ENCODE measurements around the gene IL21R.
"Not testable (repeated sequence)": the region's sequence is repeated elsewhere in the genome, so short reads cannot be mapped to it uniquely, and the experiment has no call there.

IL21R gene

DNA sequence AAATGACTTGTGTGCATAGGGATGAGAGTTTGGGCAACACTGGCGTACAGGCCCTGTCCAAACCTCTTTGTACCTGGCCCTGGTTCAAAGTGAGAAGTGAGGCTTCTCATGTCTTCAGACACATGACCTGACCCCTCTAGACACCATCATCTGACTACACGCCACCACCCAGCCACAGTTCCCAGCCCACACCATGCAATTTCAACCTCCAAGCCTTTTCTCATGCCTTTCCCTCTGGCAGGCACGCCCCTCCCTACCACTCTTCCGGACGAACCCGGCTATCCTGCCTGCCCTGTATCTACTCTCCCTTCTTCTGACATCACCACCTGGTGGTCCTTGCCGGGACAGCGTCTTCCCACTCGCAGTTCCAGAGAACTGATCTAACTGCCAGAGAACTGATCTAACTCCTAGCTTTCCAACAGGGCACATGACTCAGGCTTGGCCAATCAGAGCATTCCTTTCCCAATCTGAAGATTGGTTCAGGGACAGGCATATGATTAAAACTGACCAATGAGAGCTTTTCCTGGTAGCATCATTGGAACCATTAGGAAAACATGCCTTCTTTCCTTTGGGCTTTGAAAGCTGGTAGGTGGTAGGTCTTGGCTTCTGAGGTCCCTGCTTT is 27.1 kb upstream of the IL21R start:
- DNase-seq (ENCODE audit: low read depth, low spot score): no peak

GRCh38 chr16:27377666-27378485 is 24.1 kb upstream of the IL21R start:
- DNase-seq (ENCODE audit: low read depth, low spot score): no peak

GRCh38 chr16:27378871-27379481 is 23.0 kb upstream of the IL21R start:
- no peak for DNase-seq (ENCODE audit: low read depth, low spot score)

DNA sequence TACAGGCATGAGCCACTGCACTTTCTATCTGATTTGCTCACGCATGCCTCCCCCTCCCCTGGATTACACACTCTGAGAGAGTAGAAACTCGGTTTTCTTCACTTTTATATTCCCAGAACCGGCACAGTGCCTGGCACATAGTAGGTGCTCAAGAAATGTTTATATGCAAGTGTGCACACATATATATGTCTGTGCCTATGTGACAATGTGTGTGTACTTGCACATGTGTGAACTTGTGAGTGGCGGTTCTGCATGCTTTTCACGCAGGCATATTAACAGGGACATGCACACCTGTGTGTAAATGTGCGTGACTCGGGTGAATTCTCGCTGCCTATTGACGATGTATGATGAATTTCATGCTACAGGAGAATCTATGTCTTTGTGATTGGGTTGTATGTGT is 22.1 kb upstream of the IL21R start:
- DNase-seq (ENCODE audit: low read depth, low spot score): no peak

GRCh38 chr16:27381236-27381635 is 20.7 kb upstream of the IL21R start:
- DNase-seq (ENCODE audit: low read depth, low spot score): no peak

DNA sequence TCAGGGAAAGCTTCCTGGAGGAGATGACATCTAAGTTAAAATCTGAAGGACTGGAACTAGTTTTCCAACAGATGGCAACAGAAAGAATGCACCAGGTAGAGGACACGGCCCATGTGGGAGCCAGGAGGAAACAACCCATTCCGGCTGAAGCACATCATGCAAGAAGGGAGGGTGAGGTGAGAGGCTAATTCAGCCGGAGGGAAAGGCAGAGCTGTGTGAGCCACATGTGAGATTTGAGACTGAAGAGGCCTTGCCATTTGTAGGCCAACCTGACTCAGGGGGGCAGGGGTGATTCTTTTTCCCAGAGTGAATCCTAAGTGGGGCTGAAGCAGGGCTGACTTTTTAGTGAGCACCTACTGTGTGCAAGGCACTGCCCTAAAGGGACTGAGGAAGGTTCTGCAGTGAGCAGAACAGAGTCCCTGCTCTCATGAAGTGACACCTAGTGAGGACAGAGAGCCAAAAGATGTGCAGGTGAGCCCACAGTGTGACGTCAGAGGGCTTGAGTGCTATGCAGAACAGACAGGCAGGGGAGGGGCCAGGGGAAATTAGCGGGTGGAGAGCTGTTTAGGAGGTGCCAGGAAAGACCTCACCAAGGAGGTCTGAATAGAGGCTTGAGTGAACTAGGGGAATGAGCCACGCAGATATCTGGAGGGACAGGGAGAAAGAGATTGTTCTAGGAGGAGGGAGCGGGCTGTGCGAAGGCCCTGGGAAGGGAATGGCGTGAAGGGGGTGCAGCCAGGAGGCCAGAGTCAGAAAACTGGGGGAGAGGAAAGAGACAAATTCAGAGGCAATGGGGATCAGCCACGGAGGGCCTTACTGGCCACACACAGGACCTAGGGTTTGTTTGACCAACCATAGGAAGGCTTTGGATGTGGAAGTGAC is 19.8 kb upstream of the IL21R start:
- DNase-seq (ENCODE audit: low read depth, low spot score): no peak

- DNase-seq (ENCODE audit: low read depth, low spot score): no peak
Observed at GRCh38 chr16:27383556-27384243, 18.3 kb upstream of the IL21R start.

- no peak for DNase-seq (ENCODE audit: low read depth, low spot score)
Observed at GRCh38 chr16:27384425-27384824, 17.5 kb upstream of the IL21R start.

DNA sequence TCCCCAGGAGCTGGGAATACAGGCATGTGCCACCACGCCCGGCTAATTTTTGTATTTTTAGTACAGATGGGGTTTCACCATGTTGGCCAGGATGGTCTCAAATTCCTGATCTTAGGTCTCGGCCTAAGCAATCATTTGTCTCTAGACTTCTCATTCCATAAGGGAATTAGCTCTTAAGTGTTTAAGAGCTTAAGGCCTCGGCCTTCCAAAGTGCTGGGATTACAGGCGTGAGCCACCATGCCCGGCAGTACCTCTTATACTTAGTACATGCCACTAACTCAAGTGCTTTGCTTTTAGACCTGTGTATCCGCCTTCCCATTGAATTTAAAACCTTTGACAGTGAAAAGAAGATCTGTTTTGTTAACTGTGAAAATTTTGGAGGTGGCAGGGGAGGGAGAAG is 16.6 kb upstream of the IL21R start:
- no peak for DNase-seq (ENCODE audit: low read depth, low spot score)

- DNase-seq (ENCODE audit: low read depth, low spot score): no peak
Observed at GRCh38 chr16:27386674-27387073, 15.3 kb upstream of the IL21R start.

- no peak for DNase-seq (ENCODE audit: low read depth, low spot score)
Observed at GRCh38 chr16:27387724-27388123, 14.2 kb upstream of the IL21R start.

DNA sequence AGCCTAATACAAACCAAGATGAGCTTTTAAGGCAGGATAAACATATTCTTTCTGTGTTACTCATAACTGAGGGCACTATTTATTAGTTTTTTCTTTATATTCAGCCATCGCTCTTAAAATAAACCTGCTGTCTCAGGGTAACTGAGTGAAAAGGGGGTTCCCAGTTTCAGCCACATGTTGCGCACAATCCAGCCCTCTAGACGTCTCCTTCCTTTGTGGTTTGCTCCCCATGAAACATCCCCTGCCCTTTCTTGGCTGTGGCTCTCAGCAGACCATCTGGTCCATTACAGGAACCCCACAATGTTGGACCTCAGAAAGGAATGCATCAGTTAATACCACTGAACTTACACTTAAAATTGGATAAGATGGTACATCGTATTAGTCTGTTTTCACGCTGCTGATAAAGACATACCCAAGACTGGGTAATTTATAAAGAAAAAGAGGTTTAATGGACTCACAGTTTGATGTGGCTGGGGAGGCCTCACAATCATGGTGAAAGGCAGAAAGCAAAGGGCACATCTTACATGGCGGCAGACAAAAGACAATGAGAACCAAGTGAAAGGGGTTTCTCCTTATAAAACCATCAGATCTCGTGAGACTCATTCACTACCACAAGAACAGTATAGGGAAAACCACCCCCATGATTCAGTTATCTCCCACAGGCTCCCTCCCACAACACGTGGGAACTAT is 12.6 kb upstream of the IL21R start:
- DNase-seq (ENCODE audit: low read depth, low spot score): no peak

- no peak for DNase-seq (ENCODE audit: low read depth, low spot score)
Observed at GRCh38 chr16:27390151-27390550, 11.8 kb upstream of the IL21R start.

- no peak for DNase-seq (ENCODE audit: low read depth, low spot score)
Observed at GRCh38 chr16:27392671-27393070, 9.3 kb upstream of the IL21R start.

DNA sequence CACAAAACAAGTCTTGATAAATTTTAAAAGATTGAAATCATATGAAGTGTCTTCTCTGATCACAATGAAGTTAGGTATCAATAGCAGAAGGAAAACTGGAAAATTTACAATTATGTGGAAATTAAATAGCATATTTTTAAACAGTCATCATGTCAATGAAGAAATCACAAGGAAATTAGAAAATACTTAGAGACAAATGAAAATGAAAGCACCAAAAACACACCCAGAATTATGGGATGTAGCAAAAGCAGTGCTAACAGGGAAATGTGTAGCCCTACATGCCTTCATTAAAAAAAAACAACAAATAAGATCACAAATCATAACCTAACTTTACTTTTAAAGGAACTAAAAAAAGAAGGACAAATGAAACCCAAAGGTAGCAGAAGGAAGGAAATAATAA is 7.5 kb upstream of the IL21R start:
- DNase-seq (ENCODE audit: low read depth, low spot score): no peak

DNA sequence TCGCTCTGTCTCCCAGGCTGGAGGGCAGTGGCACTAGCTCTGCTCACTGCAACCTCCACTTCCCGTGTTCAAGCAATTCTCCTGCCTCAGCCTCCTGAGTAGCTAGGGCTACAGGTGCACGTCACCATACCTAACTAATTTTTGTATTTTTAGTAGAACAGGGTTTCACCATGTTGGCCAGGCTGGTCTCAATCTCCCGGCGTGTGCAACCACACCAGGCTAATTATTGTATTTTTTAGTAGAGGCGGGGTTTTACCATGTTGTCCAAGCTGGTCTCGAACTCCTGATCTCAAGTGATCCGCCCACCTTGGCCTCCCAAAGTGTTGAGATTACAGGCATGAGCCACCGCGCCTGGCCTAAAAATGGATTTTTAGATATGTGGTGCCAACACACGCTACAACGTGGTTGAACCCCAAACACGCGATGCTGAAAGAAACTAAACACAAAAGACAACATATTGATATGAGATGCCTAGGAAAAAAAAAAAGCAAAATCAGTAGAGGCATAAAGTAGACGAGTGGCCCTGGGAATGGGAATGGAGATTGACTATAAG is 3.6 kb upstream of the IL21R start:
- not testable (repeated sequence) for DNase-seq (ENCODE audit: low read depth, low spot score)

DNA sequence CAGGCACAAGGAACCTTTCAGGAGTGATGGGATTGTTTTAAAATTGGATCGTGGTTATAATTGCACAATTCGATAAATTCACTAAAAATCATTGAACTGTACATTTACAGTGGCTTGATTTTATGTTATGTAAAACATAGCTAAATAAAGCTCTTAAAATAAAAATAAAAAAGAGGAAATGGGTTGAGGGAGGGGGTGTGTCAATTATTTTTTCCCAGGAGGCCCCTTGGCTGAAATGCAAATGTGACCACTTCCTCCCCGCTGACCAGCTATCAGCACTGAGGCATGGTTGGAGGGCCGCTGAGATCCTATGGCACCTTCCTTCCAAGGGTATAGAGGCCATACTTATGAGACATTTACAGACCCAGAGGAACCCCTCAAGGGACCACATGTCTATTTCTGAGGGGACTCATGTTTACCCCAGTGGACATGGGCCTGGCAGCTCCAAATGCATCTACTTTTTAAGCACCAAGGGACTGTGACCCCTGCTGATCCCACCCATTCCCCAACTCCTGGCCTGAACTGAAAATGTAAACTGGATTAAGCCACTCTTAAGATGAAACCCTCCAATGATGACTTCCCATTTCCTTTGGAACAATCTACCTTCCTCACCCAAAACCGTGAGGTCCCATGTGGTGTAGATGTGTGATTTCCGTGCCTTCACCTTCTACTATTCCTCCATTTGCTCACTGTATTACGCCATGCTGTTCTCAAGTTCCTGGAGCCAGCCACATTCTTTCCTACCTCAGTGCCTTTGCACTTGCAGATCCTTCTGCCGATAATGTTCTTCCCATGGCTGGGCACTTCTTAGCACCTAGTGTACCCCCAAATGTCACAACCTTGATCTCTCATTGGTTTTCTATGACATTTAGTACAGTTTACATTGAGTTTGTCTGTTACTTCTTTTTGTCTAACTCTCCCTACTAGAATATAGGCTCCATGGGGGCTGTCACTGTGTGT is 2.8 kb upstream of the IL21R start:
- DNase-seq (ENCODE audit: low read depth, low spot score): no peak

- no peak for DNase-seq (ENCODE audit: low read depth, low spot score)
Observed at GRCh38 chr16:27399969-27400368, 2.0 kb upstream of the IL21R start.
